Mesenchymal stem cell (in vitro differentiated cells and primary cell): ENCODE measurements around the gene SPINDOC.

Experiments used
- DNase-seq: peaks from one replicate; pipeline ENCODE4 v3.0.0-alpha.2; 2013
- H2AFZ ChIP-seq: one replicate; pipeline ENCODE4 v1.6.1; 2013; ENCODE audit warnings: low read depth, mild to moderate bottlenecking, control low read depth, inconsistent platforms, low read length, moderate library complexity
- H2AK5ac ChIP-seq: 2 replicates; pipeline ENCODE4 v1.6.1; 2013; ENCODE audit warnings: low read length, moderate library complexity, mild to moderate bottlenecking, inconsistent platforms; ENCODE audit not compliant: severe bottlenecking
- H2BK120ac ChIP-seq: one replicate; pipeline ENCODE4 v1.6.1; 2013; ENCODE audit warnings: low read depth, mild to moderate bottlenecking, inconsistent platforms, low read length, moderate library complexity
- H2BK12ac ChIP-seq, 2 experiments: one replicate each; pipeline ENCODE4 v1.6.1; 2013; ENCODE audit warnings: inconsistent platforms in 2 of 2, low read length in 2 of 2, mild to moderate bottlenecking in 2 of 2, moderate library complexity in 2 of 2, control low read depth in 1 of 2
- H2BK15ac ChIP-seq: one replicate; pipeline ENCODE4 v1.6.1; 2013; ENCODE audit warnings: mild to moderate bottlenecking, low read depth, inconsistent platforms; ENCODE audit not compliant: poor library complexity, severe bottlenecking
- H2BK5ac ChIP-seq: 2 replicates; pipeline ENCODE4 v1.6.1; 2013; ENCODE audit warnings: low read depth, mild to moderate bottlenecking, low read length, control low read depth, inconsistent platforms; ENCODE audit not compliant: poor library complexity, severe bottlenecking
- H3K14ac ChIP-seq, 2 experiments: one replicate each; pipeline ENCODE4 v1.6.1; 2013; ENCODE audit warnings: inconsistent platforms in 2 of 2, low read length in 2 of 2, control low read depth in 1 of 2, mild to moderate bottlenecking in 1 of 2, moderate library complexity in 1 of 2
- H3K18ac ChIP-seq, 2 experiments: one replicate each; pipeline ENCODE4 v1.6.1; 2013; ENCODE audit warnings: inconsistent platforms in 2 of 2, low read length in 2 of 2, control low read depth in 1 of 2, low read depth in 1 of 2, mild to moderate bottlenecking in 1 of 2
- H3K23ac ChIP-seq, 2 experiments: one replicate each; pipeline ENCODE4 v1.6.1; 2013; ENCODE audit warnings: inconsistent platforms in 2 of 2, low read length in 2 of 2, mild to moderate bottlenecking in 2 of 2, moderate library complexity in 2 of 2, control low read depth in 1 of 2
- H3K27ac ChIP-seq: 2 replicates; pipeline ENCODE4 v1.5.1; 2013; ENCODE audit warnings: mild to moderate bottlenecking, moderate library complexity, low read length, control low read depth, inconsistent platforms; ENCODE audit not compliant: poor library complexity, severe bottlenecking
- H3K27me3 ChIP-seq, 2 experiments: 2 replicates each; pipeline versions ENCODE4 v1.6.1 to v1.7.0; 2013; ENCODE audit warnings: low read length in 2 of 2, mild to moderate bottlenecking in 2 of 2, moderate library complexity in 2 of 2, control low read depth in 1 of 2, inconsistent platforms in 1 of 2; ENCODE audit not compliant: control insufficient read depth in 1 of 2, insufficient read depth in 1 of 2
- H3K36me3 ChIP-seq, 2 experiments: 2 replicates each; pipeline versions ENCODE4 v1.6.1 to v1.7.0; 2013; ENCODE audit warnings: low read length in 2 of 2, control low read depth in 1 of 2, inconsistent platforms in 1 of 2, low read depth in 1 of 2, mild to moderate bottlenecking in 1 of 2; ENCODE audit not compliant: insufficient read depth in 2 of 2, control insufficient read depth in 1 of 2
- H3K4ac ChIP-seq, 2 experiments: one replicate each; pipeline ENCODE4 v1.6.1; 2013; ENCODE audit warnings: inconsistent platforms in 2 of 2, low read length in 2 of 2, mild to moderate bottlenecking in 2 of 2, moderate library complexity in 2 of 2, control low read depth in 1 of 2, low read depth in 1 of 2
- H3K4me1 ChIP-seq: 2 replicates; pipeline ENCODE4 v1.6.1; 2013; ENCODE audit warnings: low read depth, low read length, control low read depth; ENCODE audit not compliant: control insufficient read depth, insufficient read depth
- H3K4me2 ChIP-seq: 2 replicates; pipeline ENCODE4 v1.6.1; 2013; ENCODE audit warnings: low read length, mild to moderate bottlenecking, inconsistent platforms; ENCODE audit not compliant: poor library complexity, severe bottlenecking
- H3K4me3 ChIP-seq, 2 experiments: 2 replicates each; pipeline versions ENCODE4 v1.5.1 to v1.7.0; 2013; ENCODE audit warnings: low read length in 2 of 2, mild to moderate bottlenecking in 2 of 2, control low read depth in 1 of 2, low read depth in 1 of 2; ENCODE audit not compliant: insufficient read depth in 1 of 2
- H3K79me1 ChIP-seq: replicated peaks from 2 replicates; pipeline ENCODE4 v1.6.1; 2013; ENCODE audit warnings: mild to moderate bottlenecking, control low read depth, low read length, inconsistent platforms; ENCODE audit not compliant: poor library complexity, severe bottlenecking
- H3K9ac ChIP-seq: 2 replicates; pipeline ENCODE4 v1.7.0; 2013; ENCODE audit warnings: mild to moderate bottlenecking, low read length, moderate library complexity
- H3K9me3 ChIP-seq: 2 replicates; pipeline ENCODE4 v1.7.0; 2013; ENCODE audit warnings: mild to moderate bottlenecking, low read length; ENCODE audit not compliant: control insufficient read depth
- H4K8ac ChIP-seq: one replicate; pipeline ENCODE4 v1.6.1; 2013; ENCODE audit warnings: inconsistent platforms, mild to moderate bottlenecking, low read length, moderate library complexity
- H4K91ac ChIP-seq: one replicate; pipeline ENCODE4 v1.6.1; 2013; ENCODE audit warnings: mild to moderate bottlenecking, low read length, inconsistent platforms
- WGBS: methylation state at CpG from one replicate; pipeline ENCODE4 v1.1.7; 2013; ENCODE audit warnings: mixed read lengths; 5-methylcytosine and 5-hydroxymethylcytosine counted together

Gene SPINDOC

DNA sequence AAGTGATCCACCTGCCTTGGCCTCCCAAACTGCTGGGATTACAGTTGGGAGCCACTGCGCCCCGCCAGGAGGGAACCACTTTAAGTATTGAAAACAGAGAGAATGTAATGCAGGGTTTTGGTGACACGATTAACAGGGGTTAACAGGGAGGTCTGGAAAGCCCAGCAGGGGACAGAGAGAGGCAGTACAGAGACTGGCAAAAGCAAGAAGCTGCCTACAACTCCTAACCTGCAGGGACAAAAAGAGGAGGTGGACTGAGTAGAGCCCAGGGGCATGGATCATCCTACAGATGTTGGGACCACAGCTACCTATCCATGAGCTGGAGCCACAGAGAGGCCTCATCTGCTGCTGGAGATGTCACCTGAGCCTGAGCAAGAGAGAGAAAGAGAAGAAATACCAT is 1.7 kb upstream of the SPINDOC start:
- no peak for DNase-seq
- Histone ChIP-seq H4K8ac (no peak overlapping the region), H2BK120ac (no peak overlapping the region), H3K4me2 (no peak overlapping the region), H2BK12ac (no peak overlapping the region), H3K9ac (no peak overlapping the region), H3K27ac (no peak overlapping the region), H2AK5ac (no peak overlapping the region), H2AFZ (no peak overlapping the region), H3K9me3 (no peaks in the 10 kb centered on the region), H3K36me3 (peaks cover 6 to 8% of the 10 kb centered on the region in 2 experiments), H3K23ac (no peak overlapping the region), H3K27me3 (no peaks in the 10 kb centered on the region), H3K4me1 (peaks cover 6% of the 10 kb centered on the region), H2BK15ac (no peak overlapping the region), H3K14ac (no peak overlapping the region), H2BK5ac (no peak overlapping the region), H3K79me1 (peaks cover 3% of the 10 kb centered on the region), H3K4ac (no peak overlapping the region), H3K18ac (no peak overlapping the region), H3K4me3 (no peak overlapping the region), H4K91ac (no peak overlapping the region)
- WGBS, result 85% methylated on average over 3 of the region's 3 CpGs

DNA sequence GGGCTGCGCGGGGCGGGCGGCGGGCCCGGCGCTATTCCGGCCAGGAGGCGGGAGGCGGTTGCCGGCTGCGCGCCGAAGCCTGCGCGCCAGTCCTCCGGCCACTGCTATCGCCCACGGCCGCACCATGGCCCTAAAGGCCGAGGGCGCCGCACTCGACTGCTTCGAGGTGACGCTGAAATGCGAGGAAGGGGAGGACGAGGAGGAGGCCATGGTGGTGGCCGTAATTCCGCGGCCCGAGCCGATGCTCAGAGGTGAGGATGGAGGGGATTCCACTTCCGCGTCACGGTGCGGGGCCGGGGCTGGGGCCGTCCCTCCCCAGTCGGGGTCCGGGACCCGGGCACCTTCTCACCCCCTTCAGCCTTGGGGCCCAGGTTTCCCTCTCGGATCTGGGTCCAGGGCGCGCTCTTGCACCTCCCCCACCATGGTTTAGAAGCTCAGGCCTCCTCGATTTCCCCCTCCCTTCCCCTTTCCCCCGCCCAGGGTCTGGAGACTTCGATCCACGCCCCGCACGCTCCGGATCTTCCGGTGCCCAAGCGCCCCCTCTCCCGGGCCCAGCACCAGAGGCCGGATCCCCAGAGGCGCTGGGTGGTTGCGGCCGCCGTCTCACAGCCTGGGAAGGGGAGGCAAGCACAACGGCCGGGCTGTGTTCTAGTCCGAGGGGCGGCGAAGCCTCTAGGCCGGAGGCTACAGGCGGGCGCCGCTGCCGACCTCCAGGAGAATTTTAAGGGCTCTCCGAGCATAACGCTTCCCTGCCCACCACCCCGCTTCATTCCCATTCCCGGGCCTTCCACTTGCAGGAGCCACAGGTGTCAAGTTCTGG is 517 bp downstream of the SPINDOC start:
- Histone ChIP-seq H2BK12ac (no peak overlapping the region), H3K18ac (peak overlapping the region; percentile 74 to 85), H2BK120ac (no peak overlapping the region), H3K4me1 (peaks cover 6% of the 10 kb centered on the region), H2AK5ac (no peak overlapping the region), H4K91ac (peak overlapping the region; percentile 71), H2BK5ac (peak overlapping the region; percentile 15), H3K36me3 (peaks cover 23 to 29% of the 10 kb centered on the region in 2 experiments), H4K8ac (peak overlapping the region; percentile 70), H3K9me3 (no peaks in the 10 kb centered on the region), H2BK15ac (peak overlapping the region; percentile 62), H3K27ac (peak overlapping the region; percentile 12), H3K23ac (peak overlapping the region in 1 of 2 experiments; percentile 2), H3K79me1 (peaks cover 17% of the 10 kb centered on the region), H3K4me3 (peak overlapping the region; percentile 86 to 96), H3K27me3 (no peaks in the 10 kb centered on the region), H3K9ac (peak overlapping the region; percentile 91), H2AFZ (peak overlapping the region; percentile 1), H3K14ac (peak overlapping the region in 1 of 2 experiments; percentile 99), H3K4ac (peak overlapping the region; percentile 69 to 72), H3K4me2 (peak overlapping the region; percentile 86)
- peak; percentile 67 for DNase-seq
- under 1% methylated on average over 63 of the region's 74 CpGs for WGBS

DNA sequence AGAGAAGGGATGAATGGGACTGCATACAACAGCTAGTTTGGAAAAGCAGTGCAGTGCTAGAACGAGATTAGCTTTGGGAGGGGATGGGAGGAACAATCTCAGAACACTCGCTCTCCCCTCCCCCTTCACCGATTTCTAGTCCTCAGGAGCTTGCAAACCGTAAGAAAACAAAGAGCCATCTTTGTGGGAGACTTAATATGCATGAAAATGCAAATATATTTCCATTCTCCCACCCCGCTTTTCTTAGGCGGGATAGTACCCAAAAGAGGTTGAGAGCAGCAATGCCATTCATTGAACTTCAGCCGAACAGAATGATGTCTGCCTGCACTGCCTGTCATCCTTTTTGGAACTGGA is 1.1 kb downstream of the SPINDOC start:
- DNase-seq, result no peak
- Histone ChIP-seq H3K27me3 (no peaks in the 10 kb centered on the region), H2BK12ac (no peak overlapping the region), H2AK5ac (no peak overlapping the region), H2AFZ (no peak overlapping the region), H3K9me3 (no peaks in the 10 kb centered on the region), H2BK15ac (no peak overlapping the region), H3K23ac (no peak overlapping the region), H2BK120ac (no peak overlapping the region), H4K8ac (no peak overlapping the region), H3K18ac (no peak overlapping the region), H3K36me3 (peaks cover 27 to 34% of the 10 kb centered on the region in 2 experiments), H3K79me1 (peaks cover 14% of the 10 kb centered on the region), H2BK5ac (peak overlapping the region; percentile 15), H3K9ac (peak overlapping the region; percentile 91), H3K4me1 (peaks cover 6% of the 10 kb centered on the region), H3K27ac (no peak overlapping the region), H3K4me3 (peak overlapping the region; percentile 86 to 96), H3K4ac (peak overlapping the region in 1 of 2 experiments; percentile 72), H4K91ac (no peak overlapping the region), H3K4me2 (peak overlapping the region; percentile 86), H3K14ac (peak overlapping the region in 1 of 2 experiments; percentile 82)
- WGBS, result 10% methylated on average over 5 of the region's 7 CpGs

DNA sequence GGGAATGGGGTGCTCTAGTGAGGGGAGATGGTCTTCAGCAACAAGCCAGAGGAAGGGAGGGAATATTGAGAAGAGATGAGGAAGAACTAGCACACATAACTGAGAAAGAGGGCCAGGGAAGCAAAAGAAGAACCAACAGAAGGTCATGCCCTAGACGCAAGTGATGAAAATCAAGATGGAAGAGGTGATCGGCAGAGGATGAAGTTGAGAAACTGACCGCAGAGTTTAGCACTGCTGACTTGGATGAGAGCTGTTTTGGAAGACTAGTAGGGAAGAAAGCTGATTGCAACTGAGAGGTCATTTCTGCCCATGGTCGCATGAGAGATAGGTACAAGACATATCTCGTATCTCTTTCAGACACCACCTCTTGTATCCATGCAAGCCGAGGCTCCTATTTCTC is 2.9 kb downstream of the SPINDOC start:
- Histone ChIP-seq H3K79me1 (peaks cover 21% of the 10 kb centered on the region), H3K9me3 (no peaks in the 10 kb centered on the region), H4K91ac (no peak overlapping the region), H3K4me1 (peaks cover 6% of the 10 kb centered on the region), H2BK120ac (no peak overlapping the region), H3K4me2 (no peak overlapping the region), H3K27me3 (no peaks in the 10 kb centered on the region), H3K36me3 (peaks cover 37 to 47% of the 10 kb centered on the region in 2 experiments), H2AFZ (no peak overlapping the region), H2AK5ac (no peak overlapping the region), H3K23ac (no peak overlapping the region), H2BK12ac (no peak overlapping the region), H2BK5ac (no peak overlapping the region), H3K4me3 (no peak overlapping the region), H3K14ac (no peak overlapping the region), H3K9ac (no peak overlapping the region), H3K4ac (no peak overlapping the region), H3K27ac (no peak overlapping the region), H3K18ac (no peak overlapping the region), H4K8ac (no peak overlapping the region), H2BK15ac (no peak overlapping the region)
- DNase-seq, result no peak
- 96% methylated on average over 3 of the region's 6 CpGs for WGBS
